Measurements from ENCODE around the gene HIVEP2.

The HIVEP2 gene

GRCh38 chr6:142945446-142946180 lies 637 bp upstream of the HIVEP2 start:
- no peaks in the 10 kb centered on the region for H3K9me3 ChIP-seq (ENCODE audit: control insufficient read depth, low read length)
- H3K4me1 ChIP-seq (ENCODE audit: control insufficient read depth, insufficient read depth, low read length, poor library complexity, severe bottlenecking) = peaks cover 9% of the 10 kb centered on the region
- peak overlapping the region; percentile 100 for H3K27ac ChIP-seq (ENCODE audit: insufficient read depth, low read length, poor library complexity, severe bottlenecking)
- peak; percentile 63 to 67 (median 66) for DNase-seq
- peak overlapping the region; percentile 89 for H3K4me3 ChIP-seq (ENCODE audit: insufficient read depth, low read depth, low read length, poor library complexity, severe bottlenecking)
- H3K36me3 ChIP-seq (ENCODE audit: control insufficient read depth, insufficient read depth, low read length) = no peaks in the 10 kb centered on the region
- no peaks in the 10 kb centered on the region for H3K27me3 ChIP-seq (replicated peaks; ENCODE audit: control insufficient read depth, insufficient read depth, low read length, poor library complexity, severe bottlenecking)

- peak overlapping the region; percentile 100 for H3K27ac ChIP-seq (ENCODE audit: insufficient read depth, low read length, poor library complexity, severe bottlenecking)
- H3K27me3 ChIP-seq (replicated peaks; ENCODE audit: control insufficient read depth, insufficient read depth, low read length, poor library complexity, severe bottlenecking) = no peaks in the 10 kb centered on the region
- H3K4me1 ChIP-seq (ENCODE audit: control insufficient read depth, insufficient read depth, low read length, poor library complexity, severe bottlenecking) = peaks cover 21% of the 10 kb centered on the region
- H3K9me3 ChIP-seq (ENCODE audit: control insufficient read depth, low read length) = no peaks in the 10 kb centered on the region
- H3K36me3 ChIP-seq (ENCODE audit: control insufficient read depth, insufficient read depth, low read length) = no peaks in the 10 kb centered on the region
- peak overlapping the region; percentile 89 for H3K4me3 ChIP-seq (ENCODE audit: insufficient read depth, low read depth, low read length, poor library complexity, severe bottlenecking)
- DNase-seq = peak; percentile 91 to 94 (median 92)
Measured at GRCh38 chr6:142944124-142945048, 590 bp downstream of the HIVEP2 start.

DNA sequence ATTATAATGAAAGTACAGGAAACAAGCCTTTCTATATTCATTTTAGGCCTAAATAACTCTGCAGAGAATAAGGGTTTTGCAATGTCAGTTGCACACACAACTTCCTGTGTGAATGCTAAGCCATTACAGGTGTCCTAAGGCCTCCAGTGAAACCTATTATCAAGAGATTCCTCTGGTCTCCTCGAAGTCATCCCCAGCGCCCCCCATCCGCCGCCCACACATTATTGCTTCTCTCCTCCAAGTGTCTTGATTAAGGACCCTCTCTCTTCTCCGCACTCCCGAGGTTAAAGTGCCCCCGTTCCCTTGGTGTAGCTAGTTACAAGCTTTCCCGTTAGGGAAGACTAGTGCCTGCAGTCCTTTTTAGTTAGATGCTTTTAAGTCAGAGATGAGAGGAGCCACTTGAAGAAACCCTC lies 1.3 kb downstream of the HIVEP2 start:
- no peaks in the 10 kb centered on the region for H3K36me3 ChIP-seq (ENCODE audit: control insufficient read depth, insufficient read depth, low read length)
- H3K27ac ChIP-seq (ENCODE audit: insufficient read depth, low read length, poor library complexity, severe bottlenecking) = peak overlapping the region; percentile 100
- peak overlapping the region; percentile 89 for H3K4me3 ChIP-seq (ENCODE audit: insufficient read depth, low read depth, low read length, poor library complexity, severe bottlenecking)
- peak in 2 of 3 donors; percentile 6 to 24 for DNase-seq
- H3K9me3 ChIP-seq (ENCODE audit: control insufficient read depth, low read length) = no peaks in the 10 kb centered on the region
- H3K4me1 ChIP-seq (ENCODE audit: control insufficient read depth, insufficient read depth, low read length, poor library complexity, severe bottlenecking) = peaks cover 25% of the 10 kb centered on the region
- no peaks in the 10 kb centered on the region for H3K27me3 ChIP-seq (replicated peaks; ENCODE audit: control insufficient read depth, insufficient read depth, low read length, poor library complexity, severe bottlenecking)

DNA sequence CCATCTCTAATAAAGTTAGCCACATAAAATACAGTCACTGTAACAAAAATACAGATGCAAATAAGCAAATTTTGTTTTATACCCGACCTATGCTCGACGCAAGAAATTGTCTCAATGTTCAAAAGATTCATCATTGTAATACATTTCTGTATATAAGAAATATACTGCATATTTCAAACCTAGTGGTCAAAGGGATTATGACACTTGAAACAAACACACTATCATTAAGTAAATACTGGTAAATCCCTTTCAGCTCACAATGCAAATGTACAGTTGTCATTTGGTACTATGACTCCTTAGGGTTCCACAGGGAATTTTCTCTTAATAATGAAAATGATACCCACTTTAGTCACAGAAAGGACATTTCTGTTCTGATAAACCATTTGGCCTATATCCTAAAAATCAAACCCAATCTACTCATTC lies 2.2 kb downstream of the HIVEP2 start:
- no peak for DNase-seq
- Histone ChIP-seq H3K9me3 (ENCODE audit: control insufficient read depth, low read length) (no peaks in the 10 kb centered on the region), H3K27ac (ENCODE audit: insufficient read depth, low read length, poor library complexity, severe bottlenecking) (peak overlapping the region; percentile 100), H3K27me3 (replicated peaks; ENCODE audit: control insufficient read depth, insufficient read depth, low read length, poor library complexity, severe bottlenecking) (no peaks in the 10 kb centered on the region), H3K4me1 (ENCODE audit: control insufficient read depth, insufficient read depth, low read length, poor library complexity, severe bottlenecking) (peaks cover 34% of the 10 kb centered on the region), H3K4me3 (ENCODE audit: insufficient read depth, low read depth, low read length, poor library complexity, severe bottlenecking) (peak overlapping the region; percentile 89), H3K36me3 (ENCODE audit: control insufficient read depth, insufficient read depth, low read length) (no peaks in the 10 kb centered on the region)

DNA sequence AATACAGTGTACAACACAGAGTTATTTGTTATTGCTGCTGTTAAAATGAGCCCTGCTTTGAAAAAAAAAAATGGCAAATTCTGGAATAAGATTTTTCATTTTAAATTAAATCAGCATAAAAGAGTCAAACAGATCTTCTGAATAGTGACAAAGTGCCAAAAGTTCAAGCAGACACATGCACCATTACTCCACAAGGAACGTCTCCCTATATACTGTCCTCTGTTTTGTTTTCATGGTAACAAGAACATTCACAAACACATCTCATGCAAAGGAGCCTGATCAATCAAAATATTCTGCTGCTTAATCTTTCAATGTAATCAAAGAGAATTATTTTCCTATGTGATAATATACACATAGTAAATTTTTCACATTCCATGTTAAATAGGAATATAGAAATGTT lies 2.7 kb downstream of the HIVEP2 start:
- Histone ChIP-seq H3K27ac (ENCODE audit: insufficient read depth, low read length, poor library complexity, severe bottlenecking) (peak overlapping the region; percentile 100), H3K4me3 (ENCODE audit: insufficient read depth, low read depth, low read length, poor library complexity, severe bottlenecking) (peak overlapping the region; percentile 30), H3K4me1 (ENCODE audit: control insufficient read depth, insufficient read depth, low read length, poor library complexity, severe bottlenecking) (peaks cover 39% of the 10 kb centered on the region), H3K36me3 (ENCODE audit: control insufficient read depth, insufficient read depth, low read length) (no peaks in the 10 kb centered on the region), H3K9me3 (ENCODE audit: control insufficient read depth, low read length) (no peaks in the 10 kb centered on the region), H3K27me3 (replicated peaks; ENCODE audit: control insufficient read depth, insufficient read depth, low read length, poor library complexity, severe bottlenecking) (no peaks in the 10 kb centered on the region)
- no peak for DNase-seq

DNA sequence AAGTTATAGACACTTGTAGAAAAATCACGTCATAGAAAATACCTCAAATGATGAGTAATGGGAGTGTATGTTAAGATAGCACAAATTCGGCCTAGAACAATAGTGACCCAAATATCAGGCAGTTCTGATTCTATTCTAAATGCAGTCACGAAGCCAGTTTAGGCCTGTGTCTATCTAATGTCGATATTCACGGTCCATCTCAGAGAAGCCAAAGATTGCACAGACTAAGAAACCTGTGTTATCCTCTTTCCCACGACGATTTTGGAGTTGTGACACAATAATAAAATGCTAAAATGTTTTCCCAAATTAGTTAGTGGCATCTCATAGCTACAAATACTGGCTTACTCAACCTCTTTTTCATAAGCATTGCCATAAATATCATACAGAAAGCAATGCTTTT lies 4.0 kb downstream of the HIVEP2 start:
- no peaks in the 10 kb centered on the region for H3K36me3 ChIP-seq (ENCODE audit: control insufficient read depth, insufficient read depth, low read length)
- no peaks in the 10 kb centered on the region for H3K27me3 ChIP-seq (replicated peaks; ENCODE audit: control insufficient read depth, insufficient read depth, low read length, poor library complexity, severe bottlenecking)
- H3K9me3 ChIP-seq (ENCODE audit: control insufficient read depth, low read length) = no peaks in the 10 kb centered on the region
- H3K4me1 ChIP-seq (ENCODE audit: control insufficient read depth, insufficient read depth, low read length, poor library complexity, severe bottlenecking) = peaks cover 39% of the 10 kb centered on the region
- H3K4me3 ChIP-seq (ENCODE audit: insufficient read depth, low read depth, low read length, poor library complexity, severe bottlenecking) = peak overlapping the region; percentile 11
- DNase-seq = no peak
- H3K27ac ChIP-seq (ENCODE audit: insufficient read depth, low read length, poor library complexity, severe bottlenecking) = peak overlapping the region; percentile 100

- Histone ChIP-seq H3K4me1 (ENCODE audit: control insufficient read depth, insufficient read depth, low read length, poor library complexity, severe bottlenecking) (peaks cover 39% of the 10 kb centered on the region), H3K36me3 (ENCODE audit: control insufficient read depth, insufficient read depth, low read length) (no peaks in the 10 kb centered on the region), H3K27ac (ENCODE audit: insufficient read depth, low read length, poor library complexity, severe bottlenecking) (peak overlapping the region; percentile 100)
Measured at GRCh38 chr6:142940487-142940886, 4.5 kb downstream of the HIVEP2 start.

GRCh38 chr6:142938510-142938909 lies 6.5 kb downstream of the HIVEP2 start:
- no peaks in the 10 kb centered on the region for H3K9me3 ChIP-seq (ENCODE audit: control insufficient read depth, low read length)
- no peaks in the 10 kb centered on the region for H3K27me3 ChIP-seq (replicated peaks; ENCODE audit: control insufficient read depth, insufficient read depth, low read length, poor library complexity, severe bottlenecking)
- no peak overlapping the region for H3K4me3 ChIP-seq (ENCODE audit: insufficient read depth, low read depth, low read length, poor library complexity, severe bottlenecking)
- peak overlapping the region; percentile 100 for H3K27ac ChIP-seq (ENCODE audit: insufficient read depth, low read length, poor library complexity, severe bottlenecking)
- no peaks in the 10 kb centered on the region for H3K36me3 ChIP-seq (ENCODE audit: control insufficient read depth, insufficient read depth, low read length)
- peaks cover 49% of the 10 kb centered on the region for H3K4me1 ChIP-seq (ENCODE audit: control insufficient read depth, insufficient read depth, low read length, poor library complexity, severe bottlenecking)
- DNase-seq = no peak

More at GRCh38 chr6:142940487-142940886, 4.5 kb downstream of the HIVEP2 start:
- DNase-seq = no peak
- Histone ChIP-seq H3K9me3 (ENCODE audit: control insufficient read depth, low read length) (no peaks in the 10 kb centered on the region), H3K4me3 (ENCODE audit: insufficient read depth, low read depth, low read length, poor library complexity, severe bottlenecking) (peak overlapping the region; percentile 11), H3K27me3 (replicated peaks; ENCODE audit: control insufficient read depth, insufficient read depth, low read length, poor library complexity, severe bottlenecking) (no peaks in the 10 kb centered on the region)

DNA sequence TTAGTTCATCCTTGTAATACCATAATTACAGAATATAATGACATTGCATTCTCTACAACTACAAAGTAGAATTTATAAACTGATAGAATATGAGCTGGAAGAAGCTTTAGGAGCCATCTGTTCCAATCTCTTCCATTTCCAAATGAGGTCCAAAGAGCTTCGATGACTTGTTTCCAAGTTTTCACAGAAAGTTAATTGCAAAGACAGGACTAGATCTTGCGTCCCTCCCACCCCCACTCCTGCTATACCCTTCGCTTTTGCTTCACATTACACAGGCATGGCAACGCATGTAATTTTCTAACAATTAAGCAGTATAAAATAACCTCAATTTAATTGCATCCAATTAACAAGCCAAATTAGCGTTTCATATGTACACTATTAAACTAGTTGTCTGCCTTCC lies 7.0 kb downstream of the HIVEP2 start:
- Histone ChIP-seq H3K4me1 (ENCODE audit: control insufficient read depth, insufficient read depth, low read length, poor library complexity, severe bottlenecking) (peaks cover 49% of the 10 kb centered on the region), H3K27me3 (replicated peaks; ENCODE audit: control insufficient read depth, insufficient read depth, low read length, poor library complexity, severe bottlenecking) (no peaks in the 10 kb centered on the region), H3K4me3 (ENCODE audit: insufficient read depth, low read depth, low read length, poor library complexity, severe bottlenecking) (no peak overlapping the region), H3K27ac (ENCODE audit: insufficient read depth, low read length, poor library complexity, severe bottlenecking) (peak overlapping the region; percentile 100), H3K9me3 (ENCODE audit: control insufficient read depth, low read length) (no peaks in the 10 kb centered on the region), H3K36me3 (ENCODE audit: control insufficient read depth, insufficient read depth, low read length) (no peaks in the 10 kb centered on the region)
- no peak for DNase-seq

Measured in effector memory CD4-positive, alpha-beta T cell (primary cell).